ENCODE results near the gene UPK1B.

Gene UPK1B

DNA sequence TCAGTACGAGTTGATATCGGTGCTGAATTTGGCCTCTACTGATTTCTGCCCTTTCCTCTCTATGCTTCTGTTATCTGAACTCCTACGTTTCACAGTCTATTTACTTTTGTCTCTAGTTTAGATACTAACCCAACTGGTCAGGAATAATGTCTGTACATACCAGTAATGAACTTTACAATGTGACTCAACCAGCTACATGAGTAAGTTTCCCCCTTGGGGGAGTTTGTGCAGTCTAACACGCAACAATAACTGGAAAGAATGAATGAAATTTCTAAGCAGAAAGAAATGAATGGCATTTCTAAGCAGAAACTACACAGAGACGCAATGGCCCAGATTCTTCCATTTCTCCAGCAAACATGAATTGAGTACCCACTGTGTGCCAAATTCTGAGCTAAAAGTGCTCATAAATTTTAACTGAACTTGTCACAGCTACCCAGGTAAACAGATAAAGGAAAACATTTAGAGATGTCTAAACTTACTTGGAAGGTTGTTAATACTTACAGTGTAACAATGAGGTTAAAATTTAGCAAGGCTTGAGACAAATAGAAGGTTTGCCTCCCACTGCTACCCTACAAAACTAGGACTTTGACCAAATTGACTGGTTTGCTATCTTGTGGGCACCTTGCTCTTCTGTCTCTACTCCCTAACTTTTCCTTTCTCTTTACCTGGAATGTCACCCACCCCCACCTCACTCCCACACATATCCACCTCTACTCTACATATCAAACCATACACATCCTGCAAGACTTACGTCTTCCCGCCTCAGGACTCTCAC lies 11.6 kb downstream of the UPK1B start (continued):
- no peak for TF ChIP-seq ZNF146 (tag by site-specific recombination; IDR thresholded peaks at IDR 0.05)
- TF ChIP-seq ZNF529 (tag by site-specific recombination; IDR thresholded peaks at IDR 0.05; ENCODE audit: insufficient replicate concordance) = no peak
- TF ChIP-seq KLF7 (tag by site-specific recombination; IDR thresholded peaks at IDR 0.05; ENCODE audit: borderline replicate concordance) = no peak
- TF ChIP-seq, protein P1, sequence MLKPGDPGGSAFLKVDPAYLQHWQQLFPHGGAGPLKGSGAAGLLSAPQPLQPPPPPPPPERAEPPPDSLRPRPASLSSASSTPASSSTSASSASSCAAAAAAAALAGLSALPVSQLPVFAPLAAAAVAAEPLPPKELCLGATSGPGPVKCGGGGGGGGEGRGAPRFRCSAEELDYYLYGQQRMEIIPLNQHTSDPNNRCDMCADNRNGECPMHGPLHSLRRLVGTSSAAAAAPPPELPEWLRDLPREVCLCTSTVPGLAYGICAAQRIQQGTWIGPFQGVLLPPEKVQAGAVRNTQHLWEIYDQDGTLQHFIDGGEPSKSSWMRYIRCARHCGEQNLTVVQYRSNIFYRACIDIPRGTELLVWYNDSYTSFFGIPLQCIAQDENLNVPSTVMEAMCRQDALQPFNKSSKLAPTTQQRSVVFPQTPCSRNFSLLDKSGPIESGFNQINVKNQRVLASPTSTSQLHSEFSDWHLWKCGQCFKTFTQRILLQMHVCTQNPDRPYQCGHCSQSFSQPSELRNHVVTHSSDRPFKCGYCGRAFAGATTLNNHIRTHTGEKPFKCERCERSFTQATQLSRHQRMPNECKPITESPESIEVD (tag by site-specific recombination; IDR thresholded peaks at IDR 0.05) = no peak
- no peak for TF ChIP-seq ZNF585B (tag by site-specific recombination; IDR thresholded peaks at IDR 0.05)
- TF ChIP-seq, protein P2, sequence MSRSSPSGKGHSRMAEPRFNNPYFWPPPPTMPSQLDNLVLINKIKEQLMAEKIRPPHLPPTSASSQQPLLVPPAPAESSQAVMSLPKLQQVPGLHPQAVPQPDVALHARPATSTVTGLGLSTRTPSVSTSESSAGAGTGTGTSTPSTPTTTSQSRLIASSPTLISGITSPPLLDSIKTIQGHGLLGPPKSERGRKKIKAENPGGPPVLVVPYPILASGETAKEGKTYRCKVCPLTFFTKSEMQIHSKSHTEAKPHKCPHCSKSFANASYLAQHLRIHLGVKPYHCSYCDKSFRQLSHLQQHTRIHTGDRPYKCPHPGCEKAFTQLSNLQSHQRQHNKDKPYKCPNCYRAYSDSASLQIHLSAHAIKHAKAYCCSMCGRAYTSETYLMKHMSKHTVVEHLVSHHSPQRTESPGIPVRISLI (tag by site-specific recombination; IDR thresholded peaks at IDR 0.05) = no peak

DNA sequence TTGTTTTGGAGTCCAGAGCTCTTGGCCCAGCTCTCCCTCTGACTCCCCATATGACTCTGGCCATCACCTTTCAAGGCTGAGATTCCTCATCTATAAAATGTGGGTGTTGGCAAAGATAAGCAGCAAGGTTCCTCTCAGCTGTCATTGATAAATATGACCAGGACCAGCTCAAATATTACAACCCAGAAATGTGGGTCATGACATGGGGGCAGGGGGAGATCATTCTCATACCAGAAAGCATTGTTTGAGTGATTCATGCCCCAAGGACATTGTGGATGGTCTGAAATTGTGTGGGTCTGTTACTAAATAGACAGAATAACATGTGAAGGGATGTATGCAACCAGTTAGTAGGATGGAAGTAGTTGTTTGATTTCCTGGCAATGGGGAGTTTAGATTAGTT lies 13.9 kb downstream of the UPK1B start:
- CTCF ChIA-PET = no interaction called here
- H3K27ac ChIP-seq (ENCODE audit: extremely low read depth, low read depth, low read length) = no peak overlapping the region
- no peaks in the 10 kb centered on the region for H3K9me3 ChIP-seq (ENCODE audit: control insufficient read depth, insufficient read depth, low read depth, low read length)
- no peaks in the 10 kb centered on the region for H3K4me1 ChIP-seq (ENCODE audit: control insufficient read depth, insufficient read depth, low read length)
- H3K4me3 ChIP-seq (ENCODE audit: low read depth, low read length) = no peak overlapping the region
- POLR2A ChIA-PET = no interaction called here
- no peaks in the 10 kb centered on the region for H3K36me3 ChIP-seq (ENCODE audit: control insufficient read depth in 2 of 2, insufficient read depth in 1 of 2, low read length in 2 of 2)
- TF ChIP-seq, protein P3, sequence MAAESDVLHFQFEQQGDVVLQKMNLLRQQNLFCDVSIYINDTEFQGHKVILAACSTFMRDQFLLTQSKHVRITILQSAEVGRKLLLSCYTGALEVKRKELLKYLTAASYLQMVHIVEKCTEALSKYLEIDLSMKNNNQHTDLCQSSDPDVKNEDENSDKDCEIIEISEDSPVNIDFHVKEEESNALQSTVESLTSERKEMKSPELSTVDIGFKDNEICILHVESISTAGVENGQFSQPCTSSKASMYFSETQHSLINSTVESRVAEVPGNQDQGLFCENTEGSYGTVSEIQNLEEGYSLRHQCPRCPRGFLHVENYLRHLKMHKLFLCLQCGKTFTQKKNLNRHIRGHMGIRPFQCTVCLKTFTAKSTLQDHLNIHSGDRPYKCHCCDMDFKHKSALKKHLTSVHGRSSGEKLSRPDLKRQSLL (tag by site-specific recombination; IDR thresholded peaks at IDR 0.05) = no peak
- no peak for TF ChIP-seq FEZF1 (tag by site-specific recombination; IDR thresholded peaks at IDR 0.05)
- no peak for TF ChIP-seq BCL11B (tag by site-specific recombination; IDR thresholded peaks at IDR 0.05; ENCODE audit: low read depth)
- TF ChIP-seq ZNF23 (tag by site-specific recombination; IDR thresholded peaks at IDR 0.05; ENCODE audit: borderline replicate concordance) = no peak
- no peak for TF ChIP-seq KLF1 (tag by site-specific recombination; IDR thresholded peaks at IDR 0.05)
- TF ChIP-seq ZNF629 (tag by site-specific recombination; IDR thresholded peaks at IDR 0.05) = no peak
- no peak for TF ChIP-seq ZNF169 (tag by site-specific recombination; IDR thresholded peaks at IDR 0.05)
- TF ChIP-seq, protein P4, sequence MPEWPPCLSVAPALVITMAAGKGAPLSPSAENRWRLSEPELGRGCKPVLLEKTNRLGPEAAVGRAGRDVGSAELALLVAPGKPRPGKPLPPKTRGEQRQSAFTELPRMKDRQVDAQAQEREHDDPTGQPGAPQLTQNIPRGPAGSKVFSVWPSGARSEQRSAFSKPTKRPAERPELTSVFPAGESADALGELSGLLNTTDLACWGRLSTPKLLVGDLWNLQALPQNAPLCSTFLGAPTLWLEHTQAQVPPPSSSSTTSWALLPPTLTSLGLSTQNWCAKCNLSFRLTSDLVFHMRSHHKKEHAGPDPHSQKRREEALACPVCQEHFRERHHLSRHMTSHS (tag by site-specific recombination; IDR thresholded peaks at IDR 0.05) = no peak
- no peak for TF ChIP-seq ZNF837 (tag by site-specific recombination; IDR thresholded peaks at IDR 0.05)
- TF ChIP-seq ZBTB7A (tag by site-specific recombination; IDR thresholded peaks at IDR 0.05; ENCODE audit: low read depth) = no peak
- TF ChIP-seq ZNF114 (tag by site-specific recombination; IDR thresholded peaks at IDR 0.05) = no peak
- TF ChIP-seq, protein P5, sequence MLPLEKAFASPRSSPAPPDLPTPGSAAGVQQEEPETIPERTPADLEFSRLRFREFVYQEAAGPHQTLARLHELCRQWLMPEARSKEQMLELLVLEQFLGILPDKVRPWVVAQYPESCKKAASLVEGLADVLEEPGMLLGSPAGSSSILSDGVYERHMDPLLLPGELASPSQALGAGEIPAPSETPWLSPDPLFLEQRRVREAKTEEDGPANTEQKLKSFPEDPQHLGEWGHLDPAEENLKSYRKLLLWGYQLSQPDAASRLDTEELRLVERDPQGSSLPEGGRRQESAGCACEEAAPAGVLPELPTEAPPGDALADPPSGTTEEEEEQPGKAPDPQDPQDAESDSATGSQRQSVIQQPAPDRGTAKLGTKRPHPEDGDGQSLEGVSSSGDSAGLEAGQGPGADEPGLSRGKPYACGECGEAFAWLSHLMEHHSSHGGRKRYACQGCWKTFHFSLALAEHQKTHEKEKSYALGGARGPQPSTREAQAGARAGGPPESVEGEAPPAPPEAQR (tag by site-specific recombination; IDR thresholded peaks at IDR 0.05) = no peak
- no peak for TF ChIP-seq ZNF2 (tag by site-specific recombination; IDR thresholded peaks at IDR 0.05)
- TF ChIP-seq ZNF391 (tag by site-specific recombination; IDR thresholded peaks at IDR 0.05; ENCODE audit: borderline replicate concordance, low read depth) = no peak
- no peak for TF ChIP-seq MZF1 (tag by site-specific recombination; IDR thresholded peaks at IDR 0.05; ENCODE audit: borderline replicate concordance)
- TF ChIP-seq OVOL3 (tag by site-specific recombination; IDR thresholded peaks at IDR 0.05) = no peak
- TF ChIP-seq, protein P6, sequence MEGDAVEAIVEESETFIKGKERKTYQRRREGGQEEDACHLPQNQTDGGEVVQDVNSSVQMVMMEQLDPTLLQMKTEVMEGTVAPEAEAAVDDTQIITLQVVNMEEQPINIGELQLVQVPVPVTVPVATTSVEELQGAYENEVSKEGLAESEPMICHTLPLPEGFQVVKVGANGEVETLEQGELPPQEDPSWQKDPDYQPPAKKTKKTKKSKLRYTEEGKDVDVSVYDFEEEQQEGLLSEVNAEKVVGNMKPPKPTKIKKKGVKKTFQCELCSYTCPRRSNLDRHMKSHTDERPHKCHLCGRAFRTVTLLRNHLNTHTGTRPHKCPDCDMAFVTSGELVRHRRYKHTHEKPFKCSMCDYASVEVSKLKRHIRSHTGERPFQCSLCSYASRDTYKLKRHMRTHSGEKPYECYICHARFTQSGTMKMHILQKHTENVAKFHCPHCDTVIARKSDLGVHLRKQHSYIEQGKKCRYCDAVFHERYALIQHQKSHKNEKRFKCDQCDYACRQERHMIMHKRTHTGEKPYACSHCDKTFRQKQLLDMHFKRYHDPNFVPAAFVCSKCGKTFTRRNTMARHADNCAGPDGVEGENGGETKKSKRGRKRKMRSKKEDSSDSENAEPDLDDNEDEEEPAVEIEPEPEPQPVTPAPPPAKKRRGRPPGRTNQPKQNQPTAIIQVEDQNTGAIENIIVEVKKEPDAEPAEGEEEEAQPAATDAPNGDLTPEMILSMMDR (tag by site-specific recombination; IDR thresholded peaks at IDR 0.05) = no peak
- no peak for TF ChIP-seq ZSCAN30 (tag by site-specific recombination; IDR thresholded peaks at IDR 0.05)
- TF ChIP-seq ZNF510 (tag by site-specific recombination; IDR thresholded peaks at IDR 0.05; ENCODE audit: insufficient replicate concordance) = no peak
- TF ChIP-seq, protein P7, sequence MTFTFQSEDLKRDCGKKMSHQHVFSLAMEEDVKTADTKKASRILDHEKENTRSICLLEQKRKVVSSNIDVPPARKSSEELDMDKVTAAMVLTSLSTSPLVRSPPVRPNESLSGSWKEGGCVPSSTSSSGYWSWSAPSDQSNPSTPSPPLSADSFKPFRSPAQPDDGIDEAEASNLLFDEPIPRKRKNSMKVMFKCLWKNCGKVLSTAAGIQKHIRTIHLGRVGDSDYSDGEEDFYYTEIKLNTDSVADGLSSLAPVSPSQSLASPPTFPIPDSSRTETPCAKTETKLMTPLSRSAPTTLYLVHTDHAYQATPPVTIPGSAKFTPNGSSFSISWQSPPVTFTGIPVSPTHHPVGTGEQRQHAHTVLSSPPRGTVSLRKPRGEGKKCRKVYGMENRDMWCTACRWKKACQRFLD (tag by site-specific recombination; IDR thresholded peaks at IDR 0.05) = no peak
